Suprapubic skin (tissue), 3 donors: ENCODE measurements around the gene GOPC.

Source experiments
- POLR2AphosphoS5 ChIP-seq, 3 donors: sonication (generic); formaldehyde crosslinking; IDR thresholded peaks; one replicate each; pipeline ENCODE4 v1.6.1; 2017; ENCODE audit warnings: antibody characterized with exemption in 3 of 3
- TF ChIP-seq, protein P1 (sequence below), 2 donors: fragments of 200-600 bp in 1 of 2; fragments of 450-650 bp in 1 of 2; sonication (generic) in 1 of 2; IDR thresholded peaks; one replicate each; pipeline ENCODE4 v1.5.1; 2016 to 2019; ENCODE audit warnings: antibody characterized with exemption in 2 of 2, mild to moderate bottlenecking in 1 of 2, moderate library complexity in 1 of 2

DNA sequence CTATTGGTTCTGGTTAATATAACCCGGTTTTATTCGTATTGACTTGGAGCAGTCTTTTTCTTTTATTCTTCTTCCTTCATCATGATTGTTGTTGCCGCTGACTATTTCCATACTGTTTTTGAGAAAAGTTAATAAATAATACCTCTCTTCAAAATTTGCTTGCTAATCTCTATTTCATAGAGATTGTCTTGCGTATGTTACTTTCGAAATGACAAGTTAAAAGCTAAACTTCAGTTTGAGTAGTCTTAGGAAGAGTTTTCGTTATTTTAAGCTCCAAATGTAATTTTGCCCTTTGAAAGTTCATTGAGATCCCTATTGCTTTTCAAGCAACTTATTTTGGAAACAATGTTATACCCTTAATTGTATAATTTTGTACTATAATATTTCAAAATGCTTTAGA lies 83.4 kb downstream of the GOPC start:
- TF ChIP-seq, protein P1, sequence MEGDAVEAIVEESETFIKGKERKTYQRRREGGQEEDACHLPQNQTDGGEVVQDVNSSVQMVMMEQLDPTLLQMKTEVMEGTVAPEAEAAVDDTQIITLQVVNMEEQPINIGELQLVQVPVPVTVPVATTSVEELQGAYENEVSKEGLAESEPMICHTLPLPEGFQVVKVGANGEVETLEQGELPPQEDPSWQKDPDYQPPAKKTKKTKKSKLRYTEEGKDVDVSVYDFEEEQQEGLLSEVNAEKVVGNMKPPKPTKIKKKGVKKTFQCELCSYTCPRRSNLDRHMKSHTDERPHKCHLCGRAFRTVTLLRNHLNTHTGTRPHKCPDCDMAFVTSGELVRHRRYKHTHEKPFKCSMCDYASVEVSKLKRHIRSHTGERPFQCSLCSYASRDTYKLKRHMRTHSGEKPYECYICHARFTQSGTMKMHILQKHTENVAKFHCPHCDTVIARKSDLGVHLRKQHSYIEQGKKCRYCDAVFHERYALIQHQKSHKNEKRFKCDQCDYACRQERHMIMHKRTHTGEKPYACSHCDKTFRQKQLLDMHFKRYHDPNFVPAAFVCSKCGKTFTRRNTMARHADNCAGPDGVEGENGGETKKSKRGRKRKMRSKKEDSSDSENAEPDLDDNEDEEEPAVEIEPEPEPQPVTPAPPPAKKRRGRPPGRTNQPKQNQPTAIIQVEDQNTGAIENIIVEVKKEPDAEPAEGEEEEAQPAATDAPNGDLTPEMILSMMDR (IDR thresholded peaks at IDR 0.05): no peak
- no peak for TF ChIP-seq POLR2AphosphoS5 (IDR thresholded peaks at IDR 0.05)
